Measurements from ENCODE around the gene EED. TPM values are rescaled to one million over a fixed set of nuclear protein-coding genes. Genes with fewer than 3 reads are reported as not detected.

Gene EED
- total and polyA plus RNA-seq, 2 experiments from 2014 or later, result 15.0 to 19.4 TPM

GRCh38 chr11:86208572-86208971, 36.0 kb upstream of the EED start:
- Histone ChIP-seq H3K27me3 (replicated peaks; ENCODE audit: insufficient read depth) (no peaks in the 10 kb centered on the region), H3K27ac (no peak overlapping the region), H3K4me2 (ENCODE audit: unreplicated experiment) (no peak overlapping the region), H3K36me3 (ENCODE audit: low read depth) (no peaks in the 10 kb centered on the region), H3K9me3 (ENCODE audit: low read depth) (no peaks in the 10 kb centered on the region), H2AFZ (no peak overlapping the region), H4K20me1 (ENCODE audit: insufficient read depth) (no peaks in the 10 kb centered on the region), H3K4me3 (no peak overlapping the region), H3K9me2 (ENCODE audit: insufficient read depth) (no peaks in the 10 kb centered on the region), H3F3A (ENCODE audit: insufficient read depth) (no peaks in the 10 kb centered on the region), H3K4me1 (ENCODE audit: insufficient read depth) (no peaks in the 10 kb centered on the region), H3K9ac (no peak overlapping the region), H3K79me2 (ENCODE audit: insufficient read depth) (no peaks in the 10 kb centered on the region)
- DNase-seq, result no peak
- in situ Hi-C loops (cut with MboI), result loop anchor here (25.0 kb wide), 1 partner anchor 346 kb away; the partner anchor contains the start of gene CCDC83
- TF ChIP-seq EZH2 (IDR thresholded peaks at IDR 0.05; ENCODE audit: insufficient read depth, poor library complexity, severe bottlenecking) (no peak), EZH2phosphoT487 (IDR thresholded peaks at IDR 0.05; ENCODE audit: insufficient read depth, low read depth) (no peak)

GRCh38 chr11:86209806-86210657, 34.5 kb upstream of the EED start:
- no peaks in the 10 kb centered on the region for H3K36me3 ChIP-seq (ENCODE audit: low read depth)
- in situ Hi-C loops (cut with MboI), result loop anchor here (10.0 to 25.0 kb wide), 2 partner anchors 175 to 348 kb away; partner anchors contain the start of gene CCDC83
- H4K20me1 ChIP-seq (ENCODE audit: insufficient read depth), result no peaks in the 10 kb centered on the region
- no peak for DNase-seq
- TF ChIP-seq EZH2phosphoT487 (IDR thresholded peaks at IDR 0.05; ENCODE audit: insufficient read depth, low read depth), result no peak
- no peak for TF ChIP-seq EZH2 (IDR thresholded peaks at IDR 0.05; ENCODE audit: insufficient read depth, poor library complexity, severe bottlenecking)
- no peaks in the 10 kb centered on the region for H3K4me1 ChIP-seq (ENCODE audit: insufficient read depth)
- H3K27ac ChIP-seq, result no peak overlapping the region
- H2AFZ ChIP-seq, result no peak overlapping the region
- H3K9me2 ChIP-seq (ENCODE audit: insufficient read depth), result no peaks in the 10 kb centered on the region
- no peaks in the 10 kb centered on the region for H3K27me3 ChIP-seq (replicated peaks; ENCODE audit: insufficient read depth)
- H3K79me2 ChIP-seq (ENCODE audit: insufficient read depth), result no peaks in the 10 kb centered on the region
- no peak overlapping the region for H3K4me2 ChIP-seq (ENCODE audit: unreplicated experiment)
- no peak overlapping the region for H3K4me3 ChIP-seq
- 92 to 93% methylated on average over 9 of the region's 9 CpGs for WGBS, 2 experiments (ENCODE audit: low coverage in 1 of 2, low lambda C conversion rate in 2 of 2, missing lambda C conversion rate in 2 of 2)
- H3F3A ChIP-seq (ENCODE audit: insufficient read depth), result no peaks in the 10 kb centered on the region
- H3K9me3 ChIP-seq (ENCODE audit: low read depth), result no peaks in the 10 kb centered on the region
- no peak overlapping the region for H3K9ac ChIP-seq

GRCh38 chr11:86210898-86211297, 33.7 kb upstream of the EED start:
- no peaks in the 10 kb centered on the region for H3K9me3 ChIP-seq (ENCODE audit: low read depth)
- no peaks in the 10 kb centered on the region for H3K36me3 ChIP-seq (ENCODE audit: low read depth)
- no peaks in the 10 kb centered on the region for H3K9me2 ChIP-seq (ENCODE audit: insufficient read depth)
- H3K4me1 ChIP-seq (ENCODE audit: insufficient read depth), result no peaks in the 10 kb centered on the region
- no peak for TF ChIP-seq EZH2 (IDR thresholded peaks at IDR 0.05; ENCODE audit: insufficient read depth, poor library complexity, severe bottlenecking)
- TF ChIP-seq EZH2phosphoT487 (IDR thresholded peaks at IDR 0.05; ENCODE audit: insufficient read depth, low read depth), result no peak
- H4K20me1 ChIP-seq (ENCODE audit: insufficient read depth), result no peaks in the 10 kb centered on the region
- no peak overlapping the region for H3K27ac ChIP-seq
- no peaks in the 10 kb centered on the region for H3K27me3 ChIP-seq (replicated peaks; ENCODE audit: insufficient read depth)
- in situ Hi-C loops (cut with MboI), result loop anchor here (10.0 to 25.0 kb wide), 2 partner anchors 176 to 349 kb away; partner anchors contain the start of gene CCDC83
- no peaks in the 10 kb centered on the region for H3K79me2 ChIP-seq (ENCODE audit: insufficient read depth)
- H3F3A ChIP-seq (ENCODE audit: insufficient read depth), result no peaks in the 10 kb centered on the region
- no peak overlapping the region for H3K4me2 ChIP-seq (ENCODE audit: unreplicated experiment)
- no peak overlapping the region for H3K4me3 ChIP-seq
- no peak overlapping the region for H3K9ac ChIP-seq
- DNase-seq, result no peak
- peak overlapping the region; percentile 30; the same call in 1 of the 2 replicates for H2AFZ ChIP-seq
- 38 to 39% methylated on average over 4 of the region's 4 CpGs for WGBS, 2 experiments (ENCODE audit: low coverage in 1 of 2, low lambda C conversion rate in 2 of 2, missing lambda C conversion rate in 2 of 2)

- H3K79me2 ChIP-seq (ENCODE audit: insufficient read depth), result no peaks in the 10 kb centered on the region
- H3K9ac ChIP-seq, result no peak overlapping the region
- no peaks in the 10 kb centered on the region for H3K9me3 ChIP-seq (ENCODE audit: low read depth)
- no peak overlapping the region for H3K4me3 ChIP-seq
- TF ChIP-seq EZH2phosphoT487 (IDR thresholded peaks at IDR 0.05; ENCODE audit: insufficient read depth, low read depth), result no peak
- TF ChIP-seq EZH2 (IDR thresholded peaks at IDR 0.05; ENCODE audit: insufficient read depth, poor library complexity, severe bottlenecking), result no peak
- H2AFZ ChIP-seq, result no peak overlapping the region
- DNase-seq, result no peak
- no peaks in the 10 kb centered on the region for H3K4me1 ChIP-seq (ENCODE audit: insufficient read depth)
- no peaks in the 10 kb centered on the region for H3K9me2 ChIP-seq (ENCODE audit: insufficient read depth)
- H3K4me2 ChIP-seq (ENCODE audit: unreplicated experiment), result no peak overlapping the region
- no peaks in the 10 kb centered on the region for H4K20me1 ChIP-seq (ENCODE audit: insufficient read depth)
- no peaks in the 10 kb centered on the region for H3F3A ChIP-seq (ENCODE audit: insufficient read depth)
- H3K36me3 ChIP-seq (ENCODE audit: low read depth), result no peaks in the 10 kb centered on the region
- H3K27ac ChIP-seq, result no peak overlapping the region
- no peaks in the 10 kb centered on the region for H3K27me3 ChIP-seq (replicated peaks; ENCODE audit: insufficient read depth)
- in situ Hi-C loops (cut with MboI), result loop anchor here (10.0 to 25.0 kb wide), 2 partner anchors 177 to 349 kb away; partner anchors contain the start of gene CCDC83
- WGBS, 2 experiments (ENCODE audit: low coverage in 1 of 2, low lambda C conversion rate in 2 of 2, missing lambda C conversion rate in 2 of 2), result 80 to 82% methylated on average over 4 of the region's 4 CpGs
Measured at GRCh38 chr11:86211619-86212018, 32.9 kb upstream of the EED start.

All from GM23248 (cell line).